8988T (cell line): ENCODE data around the gene BIRC7.

Source experiments
- DNase-seq: peaks from one replicate; pipeline ENCODE4 v3.0.0; 2011

The BIRC7 gene

GRCh38 chr20:63226042-63226943, 9.4 kb upstream of the BIRC7 start:
- DNase-seq = no peak

GRCh38 chr20:63227260-63227659, 8.4 kb upstream of the BIRC7 start:
- DNase-seq = no peak

- DNase-seq = no peak
These were observed 6.9 kb upstream of the BIRC7 start for GRCh38 chr20:63228806-63229205.

- no peak for DNase-seq
These were observed 4.9 kb upstream of the BIRC7 start for GRCh38 chr20:63230800-63231268.

GRCh38 chr20:63232235-63233060, 3.3 kb upstream of the BIRC7 start:
- DNase-seq = no peak

- no peak for DNase-seq
These were observed 2.7 kb upstream of the BIRC7 start for GRCh38 chr20:63233061-63233344.

- DNase-seq = no peak
These were observed 1.8 kb upstream of the BIRC7 start for GRCh38 chr20:63233924-63234323.

GRCh38 chr20:63234693-63235398, 859 bp upstream of the BIRC7 start:
- peak; percentile 86 for DNase-seq

- no peak for DNase-seq
These were observed 572 bp downstream of the BIRC7 start for GRCh38 chr20:63236116-63236837.

GRCh38 chr20:63238031-63238430, 2.3 kb downstream of the BIRC7 start:
- no peak for DNase-seq

GRCh38 chr20:63238514-63239125, 2.9 kb downstream of the BIRC7 start:
- peak; percentile 81 for DNase-seq

GRCh38 chr20:63239431-63239830, 3.7 kb downstream of the BIRC7 start:
- no peak for DNase-seq

- no peak for DNase-seq
These were observed 4.3 kb downstream of the BIRC7 start for GRCh38 chr20:63240004-63240403.

- no peak for DNase-seq
These were observed 5.6 kb downstream of the BIRC7 start for GRCh38 chr20:63241272-63241671.

GRCh38 chr20:63242736-63243135, 7.0 kb downstream of the BIRC7 start:
- DNase-seq = no peak

- no peak for DNase-seq
These were observed 8.0 kb downstream of the BIRC7 start for GRCh38 chr20:63243604-63244247.

GRCh38 chr20:63244468-63244867, 8.8 kb downstream of the BIRC7 start:
- no peak for DNase-seq

GRCh38 chr20:63246490-63247288, 11.0 kb downstream of the BIRC7 start:
- no peak for DNase-seq

GRCh38 chr20:63247671-63248228, 12.0 kb downstream of the BIRC7 start:
- DNase-seq = no peak

GRCh38 chr20:63248835-63249591, 13.3 kb downstream of the BIRC7 start:
- DNase-seq = no peak
